Gastroesophageal sphincter (tissue), 3 donors: ENCODE data around the gene POC1A.
"Not testable (repeated sequence)": the region's sequence is repeated elsewhere in the genome, so short reads cannot be mapped to it uniquely, and the experiment has no call there.

Experiments used
- POLR2A ChIP-seq, 2 donors: fragments of 450-650 bp; IDR thresholded peaks; one replicate each; pipeline ENCODE4 v1.6.1; 2017; ENCODE audit warnings: antibody characterized with exemption in 2 of 2, mild to moderate bottlenecking in 2 of 2, moderate library complexity in 1 of 2
- POLR2AphosphoS5 ChIP-seq: sonication (generic); formaldehyde crosslinking; IDR thresholded peaks from one replicate; pipeline ENCODE4 v1.6.1; 2017; ENCODE audit warnings: antibody characterized with exemption
- TF ChIP-seq, protein P1 (sequence below), 4 experiments: fragments of 200-600 bp in 2 of 4; fragments of 450-650 bp in 2 of 4; sonication (generic) in 1 of 4; IDR thresholded peaks; one replicate each; pipeline ENCODE4 v1.5.1; 2017 to 2019; ENCODE audit warnings: antibody characterized with exemption in 4 of 4, mild to moderate bottlenecking in 2 of 4, moderate library complexity in 2 of 4

DNA sequence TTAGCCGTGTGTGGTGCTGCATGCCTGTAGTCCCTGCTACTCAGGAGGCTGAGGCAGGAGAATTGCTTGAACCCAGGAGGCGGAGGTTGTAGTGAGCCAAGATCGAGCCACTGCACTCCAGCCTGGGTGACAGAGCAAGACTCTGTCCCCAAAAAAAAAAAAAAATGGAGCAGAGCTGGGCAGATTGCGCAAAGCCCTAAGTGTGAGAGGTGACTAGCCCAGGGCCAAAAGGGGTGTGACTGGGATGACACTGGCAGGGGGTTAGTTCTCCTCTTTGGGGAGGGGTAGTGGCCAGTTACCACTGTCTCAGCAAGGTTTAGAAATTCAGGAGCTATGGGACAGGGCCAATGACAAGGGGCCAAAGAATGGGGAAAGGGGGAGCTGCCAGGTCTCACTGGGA, 23.9 kb upstream of the POC1A start:
- TF ChIP-seq, protein P1, sequence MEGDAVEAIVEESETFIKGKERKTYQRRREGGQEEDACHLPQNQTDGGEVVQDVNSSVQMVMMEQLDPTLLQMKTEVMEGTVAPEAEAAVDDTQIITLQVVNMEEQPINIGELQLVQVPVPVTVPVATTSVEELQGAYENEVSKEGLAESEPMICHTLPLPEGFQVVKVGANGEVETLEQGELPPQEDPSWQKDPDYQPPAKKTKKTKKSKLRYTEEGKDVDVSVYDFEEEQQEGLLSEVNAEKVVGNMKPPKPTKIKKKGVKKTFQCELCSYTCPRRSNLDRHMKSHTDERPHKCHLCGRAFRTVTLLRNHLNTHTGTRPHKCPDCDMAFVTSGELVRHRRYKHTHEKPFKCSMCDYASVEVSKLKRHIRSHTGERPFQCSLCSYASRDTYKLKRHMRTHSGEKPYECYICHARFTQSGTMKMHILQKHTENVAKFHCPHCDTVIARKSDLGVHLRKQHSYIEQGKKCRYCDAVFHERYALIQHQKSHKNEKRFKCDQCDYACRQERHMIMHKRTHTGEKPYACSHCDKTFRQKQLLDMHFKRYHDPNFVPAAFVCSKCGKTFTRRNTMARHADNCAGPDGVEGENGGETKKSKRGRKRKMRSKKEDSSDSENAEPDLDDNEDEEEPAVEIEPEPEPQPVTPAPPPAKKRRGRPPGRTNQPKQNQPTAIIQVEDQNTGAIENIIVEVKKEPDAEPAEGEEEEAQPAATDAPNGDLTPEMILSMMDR (IDR thresholded peaks at IDR 0.05) = not testable (repeated sequence)
- not testable (repeated sequence) for TF ChIP-seq POLR2AphosphoS5; POLR2A (IDR thresholded peaks at IDR 0.05)
